NCI-H128 (cell line): ENCODE results near the gene LY6G5B.
"Not testable (repeated sequence)": the region's sequence is repeated elsewhere in the genome, so short reads cannot be mapped to it uniquely, and the experiment has no call there.

Source experiments
- DNase-seq: peaks from one replicate; lab custom pipeline; 2025; ENCODE audit not compliant: unreplicated experiment; lab: John Stamatoyannopoulos, UW

LY6G5B gene

GRCh38 chr6:31690231-31691077 is 20.7 kb downstream of the LY6G5B start:
- no peak for DNase-seq

- no peak for DNase-seq
These were observed 21.3 kb downstream of the LY6G5B start for GRCh38 chr6:31691078-31691463.

DNA sequence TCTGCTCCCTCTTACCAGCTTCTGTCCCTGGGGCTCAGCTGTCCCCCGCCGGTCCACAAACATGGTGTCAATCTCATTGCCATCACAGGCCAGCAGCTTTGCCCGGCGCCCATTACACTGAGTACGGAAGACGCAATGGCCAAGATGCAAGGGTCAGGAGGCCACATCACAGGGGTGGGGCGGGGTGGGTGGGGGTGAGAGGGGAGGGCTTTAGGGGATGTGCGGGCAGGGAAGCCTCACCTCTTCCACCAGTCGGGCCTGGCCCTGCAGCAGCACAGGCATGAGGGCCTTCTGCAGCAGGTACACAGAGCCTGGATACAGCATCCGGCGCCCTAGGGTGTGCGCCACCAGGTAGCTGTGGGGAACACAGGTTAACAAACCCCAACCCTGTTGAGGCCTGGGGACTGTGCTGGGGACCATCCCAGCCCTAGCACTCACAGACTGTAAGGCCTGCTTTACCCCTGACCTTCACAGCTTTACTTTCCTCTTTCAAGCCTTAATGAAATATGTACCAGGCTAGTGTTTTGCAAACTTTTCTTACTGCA is 21.9 kb downstream of the LY6G5B start:
- no peak for DNase-seq

- DNase-seq = no peak
These were observed 22.6 kb downstream of the LY6G5B start for GRCh38 chr6:31692353-31692752.

- no peak for DNase-seq
These were observed 23.1 kb downstream of the LY6G5B start for GRCh38 chr6:31692886-31693285.

GRCh38 chr6:31693535-31693934 is 23.8 kb downstream of the LY6G5B start:
- no peak for DNase-seq

- DNase-seq = no peak
These were observed 27.8 kb downstream of the LY6G5B start for GRCh38 chr6:31697555-31697954.

- no peak for DNase-seq
These were observed 31.1 kb downstream of the LY6G5B start for GRCh38 chr6:31700740-31701401.

GRCh38 chr6:31701666-31702404 is 32.1 kb downstream of the LY6G5B start:
- no peak for DNase-seq

GRCh38 chr6:31702405-31702818 is 32.6 kb downstream of the LY6G5B start:
- no peak for DNase-seq

DNA sequence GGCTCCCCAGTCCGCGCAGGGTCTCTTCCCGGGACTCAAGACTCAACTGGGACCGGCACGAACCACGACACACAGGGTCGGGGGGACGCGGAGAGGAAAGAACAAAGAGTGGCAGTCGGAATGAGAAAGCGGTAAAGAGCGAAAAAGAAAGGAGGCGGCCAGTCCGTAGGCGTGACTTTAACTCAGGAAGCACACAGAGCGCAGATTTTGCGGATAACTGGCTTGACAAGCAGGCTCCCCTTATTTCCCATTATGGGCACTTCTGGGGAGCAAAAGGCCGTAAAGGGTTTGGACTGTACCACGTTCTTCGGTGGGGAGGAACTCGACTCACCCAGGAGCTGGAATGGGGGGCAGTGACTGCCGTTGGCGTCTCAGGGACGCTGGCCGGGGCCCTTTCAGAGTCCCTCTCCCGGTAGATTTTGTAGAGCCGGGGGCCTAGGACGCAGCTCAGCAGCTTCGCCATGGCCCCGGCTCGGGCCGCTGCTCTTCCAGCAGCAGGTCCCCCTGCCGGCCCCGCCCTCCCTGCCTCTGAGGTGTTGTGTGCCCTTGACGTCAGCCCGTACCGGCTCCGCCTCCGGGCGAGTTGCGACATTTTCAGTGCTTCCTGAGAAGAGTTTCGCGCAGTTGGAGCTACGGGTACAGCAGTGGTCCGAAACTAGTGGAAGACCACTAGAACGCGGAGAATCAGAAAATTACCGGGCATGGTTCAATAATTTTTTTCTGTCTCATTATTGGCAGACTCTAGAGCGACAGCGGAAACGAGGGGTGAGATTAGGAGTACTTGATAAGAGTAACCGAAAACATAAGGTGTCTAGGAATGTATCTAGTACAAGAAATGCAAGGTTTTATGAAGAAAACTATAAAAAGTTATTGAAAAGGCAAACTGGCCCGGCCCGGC is 33.3 kb downstream of the LY6G5B start, which contains the start of gene ABHD16A:
ABHD16A (minus strand) TSS at position 506 of the 898 bp plus-strand sequence; CDS start at position 463, 43 bp downstream.
- DNase-seq = peak; percentile 89

- DNase-seq = no peak
These were observed 36.2 kb downstream of the LY6G5B start for GRCh38 chr6:31705931-31706330.

- DNase-seq = no peak
These were observed 36.8 kb downstream of the LY6G5B start, which contains the start of gene LY6G6F for GRCh38 chr6:31706599-31706998. Gene LY6G6F (plus strand): TSS chr6:31706866. CDS start chr6:31706907, 41 bp downstream.

GRCh38 chr6:31707701-31708100 is 37.9 kb downstream of the LY6G5B start:
- no peak for DNase-seq

DNA sequence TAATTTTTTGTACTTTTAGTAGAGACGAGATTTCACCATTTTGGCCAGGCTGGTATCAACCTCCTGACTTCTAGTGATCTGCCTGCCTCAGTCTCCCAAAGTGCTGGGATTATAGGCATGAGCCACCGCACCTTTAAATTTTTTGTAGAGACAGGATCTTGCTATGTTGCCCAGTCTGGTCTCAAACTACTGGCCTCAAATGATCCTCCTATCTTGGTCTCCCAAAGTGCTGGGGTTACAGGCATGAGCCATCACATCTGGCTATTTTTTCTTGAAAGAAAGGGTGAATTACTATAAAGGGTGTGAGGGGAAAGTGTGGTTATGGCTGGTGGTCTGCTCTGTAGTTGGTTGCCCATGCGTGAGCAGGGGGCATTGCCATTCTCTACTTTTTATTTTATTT is 38.4 kb downstream of the LY6G5B start:
- no peak for DNase-seq

DNA sequence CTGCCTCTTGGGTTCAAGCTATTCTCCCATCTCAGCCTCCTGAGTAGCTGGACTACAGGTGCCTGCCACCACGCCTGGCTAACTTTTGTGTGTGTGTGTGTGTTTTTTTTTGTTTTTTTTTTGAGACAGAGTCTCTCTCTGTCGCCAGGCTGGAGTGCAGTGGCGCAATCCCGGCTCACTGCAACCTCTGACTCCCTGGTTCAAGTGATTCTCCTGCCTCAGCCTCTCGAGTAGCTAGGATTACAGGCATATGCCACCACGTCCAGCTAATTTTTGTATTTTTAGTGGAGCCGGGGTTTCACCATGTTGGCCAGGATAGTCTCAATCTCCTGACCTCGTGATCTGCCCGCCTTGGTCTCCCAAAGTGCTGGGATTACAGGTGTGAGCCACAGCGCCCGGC is 39.4 kb downstream of the LY6G5B start:
- DNase-seq = not testable (repeated sequence)

GRCh38 chr6:31710523-31711219 is 40.9 kb downstream of the LY6G5B start:
- DNase-seq = no peak

- no peak for DNase-seq
These were observed 41.5 kb downstream of the LY6G5B start for GRCh38 chr6:31711233-31711632.

DNA sequence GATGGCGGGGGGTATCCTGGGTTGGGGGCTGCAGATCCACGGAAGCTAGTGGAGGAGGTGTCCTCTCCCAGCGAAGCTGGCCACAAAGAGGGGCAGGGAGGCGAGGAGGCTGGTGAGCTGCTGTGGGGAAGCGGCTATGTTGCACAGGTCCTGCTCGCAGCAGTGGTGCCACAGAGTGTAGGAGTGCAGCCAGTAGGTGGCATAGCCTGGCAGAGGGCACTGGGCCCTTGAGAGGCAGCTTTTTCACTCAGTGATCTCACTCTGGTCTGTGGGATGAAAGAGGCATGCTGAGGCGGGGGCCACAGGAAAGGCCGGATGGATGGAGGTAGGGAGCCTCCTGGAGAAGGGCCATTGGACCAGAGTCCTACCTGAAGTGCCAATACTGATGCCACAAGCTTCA is 42.5 kb downstream of the LY6G5B start:
- DNase-seq = no peak

- DNase-seq = no peak
These were observed 43.7 kb downstream of the LY6G5B start for GRCh38 chr6:31713465-31713864.
